Mucosa of descending colon (tissue), 3 donors: ENCODE results near the gene ANTKMT. TPM values are rescaled to one million over a fixed set of nuclear protein-coding genes. Genes with fewer than 3 reads are reported as not detected.

Source experiments
- ATAC-seq: fragments of 200-7000 bp; cut with Tn5 transposase; one replicate; pipeline ENCODE4 v1.9.1; 2020; ENCODE audit warnings: mild to moderate bottlenecking, moderate library complexity
- DNase-seq, 3 donors: peaks; one replicate each; pipeline ENCODE4 v3.0.0-alpha.2; 2020
- H3K36me3 ChIP-seq: fragments of 200-600 bp; one replicate; pipeline ENCODE4 v1.8.0; 2021; ENCODE audit warnings: low read depth, mild to moderate bottlenecking
- H3K4me1 ChIP-seq: fragments of 200-600 bp; one replicate; pipeline ENCODE4 v1.8.0; 2021; ENCODE audit warnings: low read depth, mild to moderate bottlenecking
- H3K4me3 ChIP-seq: fragments of 200-600 bp; one replicate; pipeline ENCODE4 v1.8.0; 2021; ENCODE audit warnings: mild to moderate bottlenecking
- H3K9me3 ChIP-seq: fragments of 200-600 bp; one replicate; pipeline ENCODE4 v1.8.0; 2021; ENCODE audit warnings: mild to moderate bottlenecking
- CTCF ChIP-seq: fragments of 200-600 bp; IDR thresholded peaks from one replicate; pipeline ENCODE4 v1.8.0; 2022; ENCODE audit warnings: antibody characterized with exemption, mild to moderate bottlenecking
- intact Hi-C, 2 donors: fragments of 100-400 bp; cut with DNase I in 1 of 2; cut with micrococcal nuclease in 1 of 2; formaldehyde crosslinking; loops; one replicate each; pipeline versions ENCODE4 v1.11.0 to v1.11.1; 2022; cut with DNase I, micrococcal nuclease
- total RNA-seq, 3 donors: library from RNA; stranded (reverse); fragmentation: NEBNext Ultra II Directional in 2 of 3; extraction: Animal tissue kit (Norgen Biotek cat#: 25700) in 2 of 3; gene quantifications; one replicate each; pipeline versions ENCODE4 v1.2.1 to v1.2.4, GENCODE V29; 2021 to 2023
- donor health status: DM: no; HTN: no; CAD: no; lungs with moderate emphysema.
- donor health status: DM: no; HTN: no; CAD: no.
- donor health status: DM: no; HTN: yes; CAD: no.

ANTKMT gene
- total RNA-seq, 3 donors from 2014 or later = 36.2 to 39.9 (median 39.8) TPM

GRCh38 chr16:684071-684794 lies 36.7 kb upstream of the ANTKMT start, which contains the start of gene JMJD8:
JMJD8 (minus strand) TSS chr16:684334; CDS start chr16:684319, 15 bp downstream.
- ATAC-seq = peak; percentile 74
- no peaks in the 10 kb centered on the region for H3K9me3 ChIP-seq
- H3K36me3 ChIP-seq = peaks cover 5% of the 10 kb centered on the region
- TF ChIP-seq CTCF = no peak
- intact Hi-C loops = no loop called here
- DNase-seq = peak; percentile 98 to 99 (median 99)
- H3K4me3 ChIP-seq = peak within 1 kb of the TSS; percentile 48
- peaks cover 50% of the 10 kb centered on the region for H3K4me1 ChIP-seq

DNA sequence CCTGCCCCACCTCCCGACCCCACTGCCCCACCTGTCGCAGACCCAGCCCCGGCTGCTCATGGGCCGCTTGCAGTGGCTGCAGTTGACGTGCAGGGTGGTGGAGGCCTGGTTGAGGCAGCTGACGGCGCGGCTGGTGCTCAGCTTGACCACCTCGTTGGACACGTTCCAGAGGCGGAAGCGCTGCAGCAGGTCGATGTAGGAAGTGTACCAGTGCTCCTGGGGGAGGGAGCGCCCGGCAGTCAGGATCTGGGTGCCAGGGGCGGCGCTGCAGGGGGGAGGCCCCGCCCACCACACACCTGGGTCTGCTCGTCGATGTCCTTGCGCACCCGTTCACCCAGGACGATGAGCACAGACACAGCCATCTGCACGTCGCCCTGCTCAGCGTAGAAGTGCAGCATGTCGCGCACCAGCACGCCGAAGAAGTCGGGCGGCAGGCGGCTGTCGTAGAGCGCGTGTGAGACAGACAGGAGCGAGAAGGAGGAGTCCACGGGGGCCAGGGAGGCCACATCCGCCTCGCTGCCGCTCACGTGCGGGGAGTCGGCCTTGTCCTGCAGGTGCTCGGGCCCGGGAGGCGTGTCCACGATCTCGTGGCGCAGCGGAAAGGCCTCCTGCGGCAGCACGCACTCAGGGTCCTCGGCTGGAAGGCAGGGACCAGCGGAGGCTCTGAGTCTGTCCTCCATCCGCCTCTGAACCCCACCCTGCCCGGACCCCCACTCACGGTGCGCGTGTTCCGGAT lies 35.8 kb upstream of the ANTKMT start:
- Histone ChIP-seq H3K4me1 (peaks cover 53% of the 10 kb centered on the region), H3K4me3 (no peak overlapping the region), H3K9me3 (no peaks in the 10 kb centered on the region), H3K36me3 (peaks cover 5% of the 10 kb centered on the region)
- intact Hi-C loops = no loop called here
- DNase-seq = peak; percentile 49 to 79 (median 62)
- no peak for TF ChIP-seq CTCF
- ATAC-seq = no peak

- no peaks in the 10 kb centered on the region for H3K9me3 ChIP-seq
- intact Hi-C loops = no loop called here
- peak; percentile 23 for TF ChIP-seq CTCF
- peaks cover 5% of the 10 kb centered on the region for H3K36me3 ChIP-seq
- ATAC-seq (peak; percentile 7), DNase-seq (peak in 2 of 3 donors; percentile 78)
- no peak overlapping the region for H3K4me3 ChIP-seq
- H3K4me1 ChIP-seq = peaks cover 51% of the 10 kb centered on the region
Observed at GRCh38 chr16:685967-686366, 35.0 kb upstream of the ANTKMT start.

DNA sequence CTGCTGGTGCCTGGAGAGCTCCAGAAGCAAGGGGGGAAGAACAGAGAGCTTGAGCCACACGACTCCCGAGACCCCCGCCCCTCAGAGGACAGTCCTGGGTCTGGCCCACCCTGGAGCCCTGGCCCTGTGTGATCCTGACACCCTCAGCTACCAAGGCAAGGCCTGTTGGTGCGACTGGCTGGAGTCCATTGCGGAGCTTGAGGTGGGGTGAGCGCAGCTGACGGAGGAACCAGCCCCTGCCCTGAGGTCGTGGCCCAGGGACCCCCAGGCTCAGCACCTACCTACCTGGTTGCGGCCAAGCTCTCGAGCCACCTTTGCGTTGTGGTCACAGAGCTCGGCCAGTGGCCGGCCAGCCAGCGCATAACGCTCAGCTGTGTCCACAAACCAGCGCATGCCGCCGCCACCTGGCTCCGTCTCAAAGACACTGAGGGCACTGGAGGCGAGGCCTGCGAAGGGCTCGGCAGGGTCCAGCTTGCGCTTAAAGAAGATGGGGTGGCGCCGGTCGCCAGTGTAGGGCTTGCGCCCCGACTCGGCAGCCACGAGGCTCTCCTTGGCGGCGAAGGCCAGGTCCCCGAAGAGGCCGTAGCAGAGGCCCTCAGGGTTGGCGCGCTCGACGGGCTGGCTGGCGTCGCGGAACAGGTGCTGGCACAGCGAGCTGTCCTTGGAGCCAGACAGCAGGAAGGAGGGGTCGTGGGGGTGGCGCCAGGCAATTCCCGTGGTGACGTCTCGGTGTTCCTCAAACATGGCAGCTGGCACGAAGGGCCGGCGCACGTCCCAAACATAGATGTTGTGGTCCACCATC lies 34.3 kb upstream of the ANTKMT start:
- intact Hi-C loops = no loop called here
- peaks cover 44% of the 10 kb centered on the region for H3K4me1 ChIP-seq
- ATAC-seq (no peak), DNase-seq (no peak)
- H3K4me3 ChIP-seq = no peak overlapping the region
- TF ChIP-seq CTCF = no peak
- peaks cover 5% of the 10 kb centered on the region for H3K36me3 ChIP-seq
- H3K9me3 ChIP-seq = no peaks in the 10 kb centered on the region

GRCh38 chr16:687499-687898 lies 33.4 kb upstream of the ANTKMT start:
- no peak for TF ChIP-seq CTCF
- Histone ChIP-seq H3K36me3 (no peaks in the 10 kb centered on the region), H3K4me1 (peaks cover 36% of the 10 kb centered on the region), H3K4me3 (no peak overlapping the region), H3K9me3 (no peaks in the 10 kb centered on the region)
- intact Hi-C loops = no loop called here
- ATAC-seq = no peak
- no peak for DNase-seq
